Stimulated activated memory B cell treated with anti-CD40 and anti-IgM and Interleukin-4, amounts not matched to agents 10 μg/mL and 1 μg/mL and 100 μg/mL, for 72 hours (primary cell): Measurements from ENCODE around the gene UQCC2.

Source experiments
- ATAC-seq: fragments of 150-1000 bp; cut with Tn5 transposase; 2 replicates; pipeline ENCODE4 v1.10.0; 2021
- H3K27ac Mint-ChIP-seq: one replicate; pipeline ENCODE4 v1.8.0; 2022; ENCODE audit warnings: mild to moderate bottlenecking, mixed read lengths
- H3K27me3 Mint-ChIP-seq: one replicate; pipeline ENCODE4 v1.8.0; 2022; ENCODE audit warnings: mixed read lengths
- H3K36me3 Mint-ChIP-seq: one replicate; pipeline ENCODE4 v1.8.0; 2022; ENCODE audit warnings: mixed read lengths
- H3K4me1 Mint-ChIP-seq: one replicate; pipeline ENCODE4 v1.8.0; 2022; ENCODE audit warnings: mixed read lengths
- H3K4me3 Mint-ChIP-seq: one replicate; pipeline ENCODE4 v1.8.0; 2022; ENCODE audit warnings: mild to moderate bottlenecking, moderate library complexity, mixed read lengths
- H3K9me3 Mint-ChIP-seq: one replicate; pipeline ENCODE4 v1.8.0; 2022; ENCODE audit warnings: mixed read lengths

UQCC2 gene

GRCh38 chr6:33747823-33748222 lies 36.3 kb upstream of the UQCC2 start:
- peaks cover 6% of the 10 kb centered on the region for H3K4me1 Mint-ChIP-seq
- H3K9me3 Mint-ChIP-seq = no peaks in the 10 kb centered on the region
- H3K27me3 Mint-ChIP-seq = peaks cover 44% of the 10 kb centered on the region
- ATAC-seq = no peak
- no peaks in the 10 kb centered on the region for H3K36me3 Mint-ChIP-seq
- no peak overlapping the region for H3K4me3 Mint-ChIP-seq
- no peak overlapping the region for H3K27ac Mint-ChIP-seq

- Mint-ChIP-seq H3K9me3 (no peaks in the 10 kb centered on the region), H3K27ac (no peak within 1 kb of the TSS), H3K27me3 (peaks cover 53% of the 10 kb centered on the region), H3K4me1 (peaks cover 6% of the 10 kb centered on the region), H3K36me3 (no peaks in the 10 kb centered on the region), H3K4me3 (no peak within 1 kb of the TSS)
- no peak for ATAC-seq
Observed at GRCh38 chr6:33746651-33747100, 35.2 kb upstream of the UQCC2 start, which contains the start of gene IP6K3. IP6K3 (minus strand) TSS chr6:33746905; CDS start chr6:33735476, 11,429 bp downstream.

GRCh38 chr6:33746036-33746600 lies 34.6 kb upstream of the UQCC2 start:
- Mint-ChIP-seq H3K4me1 (peaks cover 6% of the 10 kb centered on the region), H3K27ac (no peak overlapping the region), H3K36me3 (no peaks in the 10 kb centered on the region), H3K4me3 (no peak overlapping the region), H3K27me3 (peaks cover 51% of the 10 kb centered on the region), H3K9me3 (no peaks in the 10 kb centered on the region)
- no peak for ATAC-seq

GRCh38 chr6:33745548-33745947 lies 34.0 kb upstream of the UQCC2 start:
- Mint-ChIP-seq H3K36me3 (no peaks in the 10 kb centered on the region), H3K27me3 (peaks cover 45% of the 10 kb centered on the region), H3K4me1 (peaks cover 6% of the 10 kb centered on the region), H3K9me3 (no peaks in the 10 kb centered on the region), H3K4me3 (no peak overlapping the region), H3K27ac (no peak overlapping the region)
- no peak for ATAC-seq

GRCh38 chr6:33744895-33745546 lies 33.5 kb upstream of the UQCC2 start:
- Mint-ChIP-seq H3K4me3 (no peak overlapping the region), H3K36me3 (no peaks in the 10 kb centered on the region), H3K9me3 (no peaks in the 10 kb centered on the region), H3K27me3 (peaks cover 40% of the 10 kb centered on the region), H3K4me1 (peaks cover 6% of the 10 kb centered on the region), H3K27ac (no peak overlapping the region)
- no peak for ATAC-seq

GRCh38 chr6:33744001-33744848 lies 32.7 kb upstream of the UQCC2 start:
- Mint-ChIP-seq H3K9me3 (no peaks in the 10 kb centered on the region), H3K27me3 (peaks cover 35% of the 10 kb centered on the region), H3K4me3 (no peak overlapping the region), H3K27ac (no peak overlapping the region), H3K4me1 (peaks cover 6% of the 10 kb centered on the region), H3K36me3 (no peaks in the 10 kb centered on the region)
- no peak for ATAC-seq

- Mint-ChIP-seq H3K36me3 (no peaks in the 10 kb centered on the region), H3K9me3 (no peaks in the 10 kb centered on the region), H3K4me1 (peaks cover 6% of the 10 kb centered on the region), H3K27ac (no peak overlapping the region), H3K27me3 (peaks cover 30% of the 10 kb centered on the region), H3K4me3 (no peak overlapping the region)
- ATAC-seq = no peak
Observed at GRCh38 chr6:33742837-33743236, 31.3 kb upstream of the UQCC2 start.

- Mint-ChIP-seq H3K4me3 (no peak overlapping the region), H3K9me3 (no peaks in the 10 kb centered on the region), H3K36me3 (no peaks in the 10 kb centered on the region), H3K27me3 (peaks cover 23% of the 10 kb centered on the region), H3K4me1 (peaks cover 6% of the 10 kb centered on the region), H3K27ac (no peak overlapping the region)
- ATAC-seq = no peak
Observed at GRCh38 chr6:33742092-33742491, 30.6 kb upstream of the UQCC2 start.

GRCh38 chr6:33740794-33741193 lies 29.3 kb upstream of the UQCC2 start:
- Mint-ChIP-seq H3K4me1 (peaks cover 6% of the 10 kb centered on the region), H3K36me3 (no peaks in the 10 kb centered on the region), H3K4me3 (no peak overlapping the region), H3K27ac (no peak overlapping the region), H3K9me3 (no peaks in the 10 kb centered on the region), H3K27me3 (peaks cover 17% of the 10 kb centered on the region)
- no peak for ATAC-seq

GRCh38 chr6:33740204-33740608 lies 28.7 kb upstream of the UQCC2 start:
- Mint-ChIP-seq H3K36me3 (no peaks in the 10 kb centered on the region), H3K9me3 (no peaks in the 10 kb centered on the region), H3K4me1 (peaks cover 6% of the 10 kb centered on the region), H3K4me3 (no peak overlapping the region), H3K27ac (no peak overlapping the region), H3K27me3 (peaks cover 17% of the 10 kb centered on the region)
- ATAC-seq = no peak

- ATAC-seq = no peak
- H3K4me1 Mint-ChIP-seq = peaks cover 6% of the 10 kb centered on the region
- no peak overlapping the region for H3K27ac Mint-ChIP-seq
- H3K9me3 Mint-ChIP-seq = no peaks in the 10 kb centered on the region
- H3K36me3 Mint-ChIP-seq = no peaks in the 10 kb centered on the region
- H3K27me3 Mint-ChIP-seq = peaks cover 17% of the 10 kb centered on the region
- no peak overlapping the region for H3K4me3 Mint-ChIP-seq
Observed at GRCh38 chr6:33739571-33739970, 28.1 kb upstream of the UQCC2 start.

GRCh38 chr6:33738879-33739278 lies 27.4 kb upstream of the UQCC2 start:
- no peaks in the 10 kb centered on the region for H3K4me1 Mint-ChIP-seq
- no peak overlapping the region for H3K27ac Mint-ChIP-seq
- H3K9me3 Mint-ChIP-seq = no peaks in the 10 kb centered on the region
- no peaks in the 10 kb centered on the region for H3K36me3 Mint-ChIP-seq
- ATAC-seq = no peak
- H3K27me3 Mint-ChIP-seq = peaks cover 17% of the 10 kb centered on the region
- no peak overlapping the region for H3K4me3 Mint-ChIP-seq

GRCh38 chr6:33738153-33738552 lies 26.7 kb upstream of the UQCC2 start:
- H3K27me3 Mint-ChIP-seq = peaks cover 13% of the 10 kb centered on the region
- H3K36me3 Mint-ChIP-seq = no peaks in the 10 kb centered on the region
- no peaks in the 10 kb centered on the region for H3K9me3 Mint-ChIP-seq
- ATAC-seq = no peak
- no peak overlapping the region for H3K27ac Mint-ChIP-seq
- no peaks in the 10 kb centered on the region for H3K4me1 Mint-ChIP-seq
- H3K4me3 Mint-ChIP-seq = no peak overlapping the region

- Mint-ChIP-seq H3K27me3 (peaks cover 13% of the 10 kb centered on the region), H3K27ac (no peak overlapping the region), H3K4me3 (no peak overlapping the region), H3K4me1 (no peaks in the 10 kb centered on the region), H3K9me3 (no peaks in the 10 kb centered on the region), H3K36me3 (no peaks in the 10 kb centered on the region)
- ATAC-seq = no peak
Observed at GRCh38 chr6:33737267-33738026, 25.9 kb upstream of the UQCC2 start.

GRCh38 chr6:33735216-33735615 lies 23.7 kb upstream of the UQCC2 start:
- H3K4me1 Mint-ChIP-seq = no peaks in the 10 kb centered on the region
- no peak for ATAC-seq
- H3K27me3 Mint-ChIP-seq = peaks cover 9% of the 10 kb centered on the region
- H3K9me3 Mint-ChIP-seq = no peaks in the 10 kb centered on the region
- H3K4me3 Mint-ChIP-seq = no peak overlapping the region
- no peak overlapping the region for H3K27ac Mint-ChIP-seq
- H3K36me3 Mint-ChIP-seq = no peaks in the 10 kb centered on the region
